ENCODE data around the gene AGGF1.

DNA sequence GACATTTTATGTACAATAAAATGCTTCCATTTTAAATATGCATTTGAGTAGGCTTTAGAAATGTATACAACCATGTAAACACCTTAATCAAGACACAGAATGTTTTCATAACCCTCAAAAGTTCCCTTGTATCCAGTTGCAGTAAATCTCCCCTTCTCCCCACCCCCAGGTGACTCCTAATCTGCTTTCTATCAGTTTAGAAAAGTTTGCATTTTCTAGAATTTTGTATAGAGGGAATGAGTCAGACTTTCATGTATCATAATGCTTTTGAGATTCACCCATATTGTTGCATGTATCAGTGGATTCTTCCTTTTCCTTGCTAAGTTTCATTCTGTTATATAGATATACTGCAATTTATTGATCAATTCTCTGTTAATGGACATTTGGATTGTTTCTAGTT lies 74.6 kb downstream of the AGGF1 start:
- TF ChIP-seq, protein P1, sequence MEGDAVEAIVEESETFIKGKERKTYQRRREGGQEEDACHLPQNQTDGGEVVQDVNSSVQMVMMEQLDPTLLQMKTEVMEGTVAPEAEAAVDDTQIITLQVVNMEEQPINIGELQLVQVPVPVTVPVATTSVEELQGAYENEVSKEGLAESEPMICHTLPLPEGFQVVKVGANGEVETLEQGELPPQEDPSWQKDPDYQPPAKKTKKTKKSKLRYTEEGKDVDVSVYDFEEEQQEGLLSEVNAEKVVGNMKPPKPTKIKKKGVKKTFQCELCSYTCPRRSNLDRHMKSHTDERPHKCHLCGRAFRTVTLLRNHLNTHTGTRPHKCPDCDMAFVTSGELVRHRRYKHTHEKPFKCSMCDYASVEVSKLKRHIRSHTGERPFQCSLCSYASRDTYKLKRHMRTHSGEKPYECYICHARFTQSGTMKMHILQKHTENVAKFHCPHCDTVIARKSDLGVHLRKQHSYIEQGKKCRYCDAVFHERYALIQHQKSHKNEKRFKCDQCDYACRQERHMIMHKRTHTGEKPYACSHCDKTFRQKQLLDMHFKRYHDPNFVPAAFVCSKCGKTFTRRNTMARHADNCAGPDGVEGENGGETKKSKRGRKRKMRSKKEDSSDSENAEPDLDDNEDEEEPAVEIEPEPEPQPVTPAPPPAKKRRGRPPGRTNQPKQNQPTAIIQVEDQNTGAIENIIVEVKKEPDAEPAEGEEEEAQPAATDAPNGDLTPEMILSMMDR (IDR thresholded peaks at IDR 0.05): no peak
- no peak for TF ChIP-seq POLR2A (IDR thresholded peaks at IDR 0.05)
